SK-N-SH (cell line): ENCODE results near the gene EEFSEC. TPM values are rescaled to one million over a fixed set of nuclear protein-coding genes. Genes with fewer than 3 reads are reported as not detected.

Source experiments
- CTCF ChIA-PET: fragments of 300-600, 350-600 bp; formaldehyde crosslinking; extraction: SDS; loops from one replicate; lab custom pipeline; 2021; lab: Yijun Ruan, JAX
- POLR2A ChIA-PET: fragments of 350-600 bp; sonication (Branson Sonifier 250); formaldehyde crosslinking; extraction: SDS; loops from one replicate; lab custom pipeline; 2020; ENCODE audit warnings: antibody characterized with exemption, inconsistent platforms; lab: Yijun Ruan, JAX
- DNase-seq: peaks from one replicate; pipeline ENCODE4 v3.0.0; 2012
- H2AFZ ChIP-seq: fragments of 200-600 bp; sonication (generic); 2 replicates; pipeline ENCODE4 v1.8.1; 2016; ENCODE audit warnings: antibody characterized with exemption, mild to moderate bottlenecking, low read depth
- H3F3A ChIP-seq: fragments of 200-600 bp; sonication (generic); replicated peaks from 2 replicates; pipeline ENCODE3; 2016; ENCODE audit warnings: antibody characterized with exemption, mild to moderate bottlenecking; ENCODE audit not compliant: insufficient read depth
- H3K27ac ChIP-seq, 2 experiments: fragments of 200-500 bp in 1 of 2; fragments of 200-600 bp in 1 of 2; sonication (Bioruptor generic) in 1 of 2; sonication (generic), shearing (Covaris generic) in 1 of 2; 2 replicates each; pipeline versions ENCODE4 v1.5.1 to v1.6.1; 2014 to 2016; ENCODE audit warnings: low read depth in 2 of 2, inconsistent platforms in 1 of 2, low read length in 1 of 2, mild to moderate bottlenecking in 1 of 2, mixed read lengths in 1 of 2
- H3K27me3 ChIP-seq: fragments of 200-600 bp; sonication (generic), shearing (Covaris generic); 2 replicates; pipeline ENCODE4 v1.6.1; 2016; ENCODE audit warnings: mixed run types; ENCODE audit not compliant: insufficient read depth
- H3K36me3 ChIP-seq, 2 experiments: fragments of 200-500 bp in 1 of 2; fragments of 200-600 bp in 1 of 2; sonication (Bioruptor generic) in 1 of 2; sonication (generic) in 1 of 2; replicated peaks in 1 of 2; 2 replicates each; pipeline versions ENCODE3 to v1.5.1; 2014 to 2016; ENCODE audit warnings: low read length in 1 of 2, mild to moderate bottlenecking in 1 of 2; ENCODE audit not compliant: insufficient read depth in 2 of 2, control insufficient read depth in 1 of 2
- H3K4me1 ChIP-seq, 2 experiments: fragments of 200-500 bp in 1 of 2; fragments of 200-600 bp in 1 of 2; sonication (Bioruptor generic) in 1 of 2; sonication (generic), shearing (Covaris generic) in 1 of 2; 2 replicates each; pipeline versions ENCODE4 v1.5.1 to v1.6.1; 2014 to 2016; ENCODE audit warnings: low read depth in 1 of 2, low read length in 1 of 2, mixed run types in 1 of 2; ENCODE audit not compliant: insufficient read depth in 2 of 2, control insufficient read depth in 1 of 2
- H3K4me2 ChIP-seq: fragments of 200-600 bp; sonication (generic), shearing (Covaris generic); 2 replicates; pipeline ENCODE4 v1.6.1; 2017; ENCODE audit warnings: mixed run types
- H3K4me3 ChIP-seq, 2 experiments: fragments of 200-500 bp in 1 of 2; fragments of 200-600 bp in 1 of 2; sonication (Bioruptor generic) in 1 of 2; sonication (generic), shearing (Covaris generic) in 1 of 2; 2 replicates each; pipeline versions ENCODE4 v1.5.1 to v1.8.1; 2014 to 2016; ENCODE audit warnings: low read depth in 2 of 2, inconsistent platforms in 1 of 2, low read length in 1 of 2, mild to moderate bottlenecking in 1 of 2, mixed read lengths in 1 of 2, moderate library complexity in 1 of 2
- H3K79me2 ChIP-seq: fragments of 200-600 bp; sonication (generic); 2 replicates; pipeline ENCODE4 v1.8.1; 2017; ENCODE audit warnings: mild to moderate bottlenecking; ENCODE audit not compliant: insufficient read depth
- H3K9ac ChIP-seq: fragments of 200-600 bp; sonication (generic); 2 replicates; pipeline ENCODE4 v1.6.1; 2017; ENCODE audit warnings: mixed run types
- H3K9me2 ChIP-seq: fragments of 200-600 bp; sonication (generic); 2 replicates; pipeline ENCODE4 v1.6.1; 2017; ENCODE audit warnings: mixed run types
- H3K9me3 ChIP-seq: fragments of 200-600 bp; sonication (generic); 2 replicates; pipeline ENCODE4 v1.6.1; 2017; ENCODE audit warnings: mixed run types, mild to moderate bottlenecking, moderate library complexity
- H4K20me1 ChIP-seq: fragments of 200-600 bp; sonication (generic); 2 replicates; pipeline ENCODE4 v1.6.1; 2017; ENCODE audit warnings: mild to moderate bottlenecking, mixed run types; ENCODE audit not compliant: insufficient read depth
- CHD2 ChIP-seq: fragments of 150-350 bp; IDR thresholded peaks from 2 replicates; pipeline ENCODE4 v1.6.1; 2018; ENCODE audit warnings: low read length; ENCODE audit not compliant: partially characterized antibody
- EZH2phosphoT487 ChIP-seq: fragments of 200-600 bp; sonication (generic); IDR thresholded peaks from 2 replicates; pipeline ENCODE4 v1.6.1; 2017; ENCODE audit warnings: low read depth, mixed run types, mild to moderate bottlenecking, antibody characterized with exemption, moderate library complexity, borderline replicate concordance
- FOSL2 ChIP-seq: IDR thresholded peaks from 2 replicates; pipeline ENCODE4 v1.4.0; 2012; ENCODE audit warnings: low read depth, mild to moderate bottlenecking, moderate library complexity, borderline replicate concordance
- FOXM1 ChIP-seq: IDR thresholded peaks from 2 replicates; pipeline ENCODE4 v1.4.0; 2012; ENCODE audit warnings: low read depth, mild to moderate bottlenecking
- GABPA ChIP-seq: IDR thresholded peaks from 2 replicates; pipeline ENCODE4 v1.4.0; 2012; ENCODE audit warnings: low read depth, mild to moderate bottlenecking
- MXI1 ChIP-seq: IDR thresholded peaks from 2 replicates; pipeline ENCODE4 v1.6.1; 2012; ENCODE audit warnings: mild to moderate bottlenecking, low read depth, low read length, improper control_type of control experiment
- RAD21 ChIP-seq: IDR thresholded peaks from 2 replicates; pipeline ENCODE4 v1.6.1; 2012; ENCODE audit warnings: mild to moderate bottlenecking, low read length
- RFX5 ChIP-seq: IDR thresholded peaks from 2 replicates; pipeline ENCODE4 v1.6.1; 2012; ENCODE audit warnings: mild to moderate bottlenecking, improper control_type of control experiment, low read length
- SIN3A ChIP-seq: IDR thresholded peaks from 2 replicates; pipeline ENCODE4 v1.6.1; 2012; ENCODE audit warnings: low read depth, mild to moderate bottlenecking, low read length, moderate library complexity, borderline replicate concordance
- SMC3 ChIP-seq: IDR thresholded peaks from 2 replicates; pipeline ENCODE4 v1.6.1; 2012; ENCODE audit warnings: low read depth, low read length, improper control_type of control experiment
- ZBTB33 ChIP-seq: IDR thresholded peaks from 2 replicates; pipeline ENCODE4 v1.4.0; 2012; ENCODE audit warnings: low read depth, borderline replicate concordance
- WGBS: methylation state at CpG from one replicate; pipeline ENCODE4 v1.1.6; 2017; ENCODE audit warnings: low lambda C conversion rate; 5-methylcytosine and 5-hydroxymethylcytosine counted together
- polyA plus RNA-seq, 3 experiments: library from polyadenylated mRNA; depleted of rRNA; stranded (reverse); fragments of >200 nt; gene quantifications; 2 replicates each; pipeline ENCODE4 v1.2.3, GENCODE V29; 2012
- TF ChIP-seq, protein P1 (sequence below): fragments of 200-600 bp; sonication (generic); IDR thresholded peaks from 2 replicates; pipeline ENCODE4 v1.6.1; 2017; ENCODE audit warnings: antibody characterized with exemption, mild to moderate bottlenecking, moderate library complexity

Gene EEFSEC
- polyA plus RNA-seq, 1 of the 3 experiments (the other 2 are of a cell fraction): 12.4 TPM

DNA sequence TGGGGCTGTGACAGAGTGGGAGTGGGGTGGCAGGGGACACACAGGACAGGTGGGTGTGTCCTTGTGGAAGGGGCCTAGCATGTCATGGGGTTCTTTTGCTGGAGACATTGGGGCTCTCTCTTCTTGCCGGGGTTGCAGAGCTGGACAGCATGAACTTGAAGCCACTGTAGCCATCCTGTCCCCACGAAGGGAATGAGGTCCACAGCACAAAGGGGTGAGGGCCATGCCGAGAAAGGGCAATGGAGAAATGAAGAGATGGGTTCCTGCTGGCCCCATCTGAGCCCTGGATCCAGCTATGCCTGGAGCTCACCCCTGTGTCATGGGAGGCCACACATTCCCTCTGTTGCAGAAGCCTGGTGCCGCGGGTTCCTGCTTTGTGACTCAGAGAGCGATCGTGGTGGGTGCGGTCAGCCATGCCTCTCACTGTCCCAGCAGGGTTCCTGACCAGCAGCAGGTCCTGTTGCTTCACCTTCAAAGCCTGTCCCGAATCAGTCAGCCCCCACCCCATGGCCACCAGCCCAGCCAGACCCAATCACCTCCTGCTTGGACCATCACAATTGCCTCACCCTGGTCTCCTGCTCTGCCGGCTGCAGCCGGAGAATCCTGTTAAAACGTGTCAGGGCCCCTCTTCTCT, 263.4 kb downstream of the EEFSEC start (continued):
- TF ChIP-seq RAD21: no peak
- TF ChIP-seq FOSL2: no peak; the same call in 1 of the 2 replicates
- TF ChIP-seq EZH2phosphoT487: no peak

DNA sequence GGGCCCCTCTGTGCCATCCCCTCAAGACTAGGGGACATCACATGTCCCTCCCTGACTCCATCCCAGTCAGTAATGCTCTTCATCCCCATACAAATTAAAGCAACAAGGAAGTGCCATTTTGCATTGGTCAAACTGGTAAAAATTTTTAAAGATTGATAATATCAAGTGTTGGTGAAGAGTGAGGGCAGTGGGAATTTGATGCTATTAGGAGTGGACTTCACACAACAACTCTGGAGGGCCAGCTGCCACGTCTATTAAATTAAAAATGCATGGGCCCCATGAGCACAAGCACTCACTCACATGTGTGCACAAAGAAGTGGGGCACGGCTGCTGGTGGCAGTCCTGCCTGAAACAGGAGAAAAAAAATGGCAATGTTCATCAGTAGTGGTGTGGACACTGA, 265.6 kb downstream of the EEFSEC start:
- Histone ChIP-seq H3K27me3 (no peaks in the 10 kb centered on the region), H3K79me2 (no peaks in the 10 kb centered on the region), H3K9me3 (no peaks in the 10 kb centered on the region), H3K9ac (no peak overlapping the region), H3K4me1 (peaks cover 0 to 74% of the 10 kb centered on the region in 2 experiments; a peak in 1 of 4 replicates), H4K20me1 (no peaks in the 10 kb centered on the region), H2AFZ (no peak overlapping the region), H3K4me2 (no peak overlapping the region), H3K4me3 (no peak overlapping the region), H3F3A (no peaks in the 10 kb centered on the region), H3K36me3 (no peaks in the 10 kb centered on the region), H3K27ac (peak overlapping the region in 1 of 2 experiments; percentile 17; a peak in 1 of 4 replicates), H3K9me2 (no peaks in the 10 kb centered on the region)
- WGBS: 88% methylated on average over 2 of the region's 2 CpGs
- CTCF ChIA-PET: no interaction called here
- DNase-seq: no peak
- TF ChIP-seq GABPA (no peak), SMC3 (no peak), RFX5 (no peak), SIN3A (no peak), CHD2 (no peak), FOXM1 (no peak), FOSL2 (no peak), ZBTB33 (no peak), MXI1 (no peak), RAD21 (no peak)
- TF ChIP-seq, protein P1, sequence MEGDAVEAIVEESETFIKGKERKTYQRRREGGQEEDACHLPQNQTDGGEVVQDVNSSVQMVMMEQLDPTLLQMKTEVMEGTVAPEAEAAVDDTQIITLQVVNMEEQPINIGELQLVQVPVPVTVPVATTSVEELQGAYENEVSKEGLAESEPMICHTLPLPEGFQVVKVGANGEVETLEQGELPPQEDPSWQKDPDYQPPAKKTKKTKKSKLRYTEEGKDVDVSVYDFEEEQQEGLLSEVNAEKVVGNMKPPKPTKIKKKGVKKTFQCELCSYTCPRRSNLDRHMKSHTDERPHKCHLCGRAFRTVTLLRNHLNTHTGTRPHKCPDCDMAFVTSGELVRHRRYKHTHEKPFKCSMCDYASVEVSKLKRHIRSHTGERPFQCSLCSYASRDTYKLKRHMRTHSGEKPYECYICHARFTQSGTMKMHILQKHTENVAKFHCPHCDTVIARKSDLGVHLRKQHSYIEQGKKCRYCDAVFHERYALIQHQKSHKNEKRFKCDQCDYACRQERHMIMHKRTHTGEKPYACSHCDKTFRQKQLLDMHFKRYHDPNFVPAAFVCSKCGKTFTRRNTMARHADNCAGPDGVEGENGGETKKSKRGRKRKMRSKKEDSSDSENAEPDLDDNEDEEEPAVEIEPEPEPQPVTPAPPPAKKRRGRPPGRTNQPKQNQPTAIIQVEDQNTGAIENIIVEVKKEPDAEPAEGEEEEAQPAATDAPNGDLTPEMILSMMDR: no peak
- POLR2A ChIA-PET: no interaction called here
